A172 (cell line): ENCODE measurements around the gene HOXB3. TPM values are rescaled to one million over a fixed set of nuclear protein-coding genes. Genes with fewer than 3 reads are reported as not detected.

Experiments used
- DNase-seq: peaks from one replicate; pipeline ENCODE4 v3.0.0-alpha.2; 2015; ENCODE audit warnings: low spot score
- total RNA-seq: library from RNA; depleted of rRNA; stranded (reverse); fragments of >200 nt; shearing (Covaris generic); gene quantifications from 2 replicates; pipeline ENCODE4 v1.2.3, GENCODE V29; 2014

HOXB3 gene
- total RNA-seq, 1 experiment from 2014 or later, result 20.1 TPM

GRCh38 chr17:48569674-48570324 is 20.2 kb downstream of the HOXB3 start:
- DNase-seq, result no peak

GRCh38 chr17:48569240-48569582 is 20.8 kb downstream of the HOXB3 start:
- DNase-seq, result no peak

DNA sequence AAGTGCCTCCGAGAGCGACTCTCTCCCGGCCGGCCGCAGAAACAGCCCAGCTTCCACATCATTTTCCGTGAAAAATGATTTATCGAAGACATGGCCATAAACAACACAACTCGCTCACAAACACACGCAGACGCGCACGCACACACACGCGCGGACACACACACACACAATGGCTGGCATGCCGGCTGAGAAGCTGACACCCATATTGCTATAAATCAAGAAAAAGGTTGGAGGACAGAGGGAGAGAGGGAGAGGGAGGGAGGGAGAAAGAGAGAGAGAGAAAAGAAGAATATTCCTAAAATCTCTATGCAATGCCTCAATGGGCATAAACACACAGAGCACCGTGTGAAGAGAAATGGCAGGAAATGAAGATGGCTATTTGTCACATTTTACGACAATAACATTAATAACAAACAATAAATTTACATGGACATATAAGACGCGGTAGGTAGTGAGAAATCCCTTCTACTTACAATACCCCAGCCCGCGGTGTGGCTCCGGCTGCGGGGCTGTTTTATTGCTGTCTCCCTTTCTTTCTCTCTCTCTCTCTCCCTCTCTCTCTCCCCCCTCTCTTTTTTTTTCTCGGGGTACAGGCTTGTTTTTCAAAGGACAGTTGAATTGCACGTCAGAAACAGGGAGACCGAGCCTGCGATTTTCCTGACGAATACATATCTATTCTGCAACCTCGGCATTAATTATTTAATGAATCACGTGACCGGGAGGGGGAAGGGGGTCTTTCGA is 21.4 kb downstream of the HOXB3 start:
- DNase-seq, result no peak

DNA sequence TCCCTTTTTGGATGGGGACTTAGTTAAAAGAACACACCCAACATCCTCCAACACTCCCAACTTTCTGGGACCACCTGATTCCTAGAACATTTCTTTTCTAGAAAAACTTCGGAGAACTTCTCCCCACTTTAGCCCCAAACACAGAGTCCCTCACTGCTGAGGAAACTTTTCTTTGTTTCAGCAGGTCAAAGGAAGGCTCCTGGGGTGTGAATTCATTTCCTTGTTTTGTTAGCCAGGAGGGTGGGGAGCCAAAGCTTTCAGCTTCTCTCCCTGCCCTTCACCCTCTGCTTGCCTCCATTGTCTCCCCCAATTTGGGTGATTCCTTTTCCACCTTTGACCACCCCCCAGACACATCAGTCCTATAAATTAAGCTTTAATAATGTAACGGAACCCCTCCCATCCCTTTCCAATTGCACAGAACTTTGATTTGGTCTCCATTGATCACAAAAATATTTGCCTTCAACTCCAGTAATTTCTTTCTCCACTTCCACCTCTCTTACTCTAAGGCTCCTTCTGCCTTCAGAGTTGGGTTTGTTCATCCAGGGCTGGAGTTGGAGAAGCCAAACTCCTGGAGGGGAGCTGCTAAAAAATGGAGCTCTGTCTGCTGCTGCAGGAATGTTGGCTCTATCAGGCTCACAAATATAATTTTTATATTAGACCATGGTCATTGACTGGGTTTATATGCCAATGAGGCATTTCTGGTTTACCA is 22.2 kb downstream of the HOXB3 start:
- DNase-seq, result no peak

GRCh38 chr17:48567209-48567608 is 22.8 kb downstream of the HOXB3 start:
- DNase-seq, result no peak

- no peak for DNase-seq
These were observed 23.3 kb downstream of the HOXB3 start for GRCh38 chr17:48566717-48567116.

DNA sequence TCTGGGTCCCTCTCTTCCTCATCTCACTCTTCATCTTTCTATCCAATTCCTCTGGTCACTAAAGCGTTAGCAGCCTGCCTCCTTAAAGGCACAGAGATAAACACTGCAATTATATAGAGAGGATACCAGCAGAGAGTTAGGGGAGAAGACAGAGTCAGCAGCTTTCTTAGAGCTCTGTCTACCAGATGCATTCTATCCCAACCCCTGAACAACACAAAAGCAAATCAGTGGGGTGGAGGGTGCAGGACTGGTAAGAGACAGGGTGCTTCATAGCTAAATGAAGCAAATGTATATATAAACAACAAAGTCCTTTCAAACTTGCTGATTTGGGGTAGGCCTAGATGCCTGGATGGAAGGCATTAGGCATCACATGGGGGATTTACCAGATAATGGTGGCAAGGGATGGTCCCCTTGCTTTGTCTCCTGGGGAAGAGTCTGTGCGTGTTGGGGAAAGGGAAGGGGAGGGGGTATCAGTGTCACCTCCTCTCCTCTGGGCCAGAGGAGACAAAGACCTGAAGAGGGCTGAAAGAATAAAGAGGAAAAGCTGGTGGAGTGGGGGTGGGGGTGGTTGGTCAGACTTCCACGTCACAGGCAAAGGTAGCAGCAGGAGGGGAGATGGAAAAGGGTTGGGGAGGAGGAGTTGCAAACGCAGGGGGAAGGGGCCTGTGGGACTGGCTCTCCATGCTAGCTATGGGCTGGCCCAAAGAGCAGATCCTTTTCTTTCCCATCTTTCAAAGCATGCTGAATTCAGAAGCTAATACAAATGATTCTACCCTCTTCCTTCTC is 23.9 kb downstream of the HOXB3 start:
- no peak for DNase-seq

- DNase-seq, result no peak
These were observed 25.0 kb downstream of the HOXB3 start for GRCh38 chr17:48565022-48565554.

DNA sequence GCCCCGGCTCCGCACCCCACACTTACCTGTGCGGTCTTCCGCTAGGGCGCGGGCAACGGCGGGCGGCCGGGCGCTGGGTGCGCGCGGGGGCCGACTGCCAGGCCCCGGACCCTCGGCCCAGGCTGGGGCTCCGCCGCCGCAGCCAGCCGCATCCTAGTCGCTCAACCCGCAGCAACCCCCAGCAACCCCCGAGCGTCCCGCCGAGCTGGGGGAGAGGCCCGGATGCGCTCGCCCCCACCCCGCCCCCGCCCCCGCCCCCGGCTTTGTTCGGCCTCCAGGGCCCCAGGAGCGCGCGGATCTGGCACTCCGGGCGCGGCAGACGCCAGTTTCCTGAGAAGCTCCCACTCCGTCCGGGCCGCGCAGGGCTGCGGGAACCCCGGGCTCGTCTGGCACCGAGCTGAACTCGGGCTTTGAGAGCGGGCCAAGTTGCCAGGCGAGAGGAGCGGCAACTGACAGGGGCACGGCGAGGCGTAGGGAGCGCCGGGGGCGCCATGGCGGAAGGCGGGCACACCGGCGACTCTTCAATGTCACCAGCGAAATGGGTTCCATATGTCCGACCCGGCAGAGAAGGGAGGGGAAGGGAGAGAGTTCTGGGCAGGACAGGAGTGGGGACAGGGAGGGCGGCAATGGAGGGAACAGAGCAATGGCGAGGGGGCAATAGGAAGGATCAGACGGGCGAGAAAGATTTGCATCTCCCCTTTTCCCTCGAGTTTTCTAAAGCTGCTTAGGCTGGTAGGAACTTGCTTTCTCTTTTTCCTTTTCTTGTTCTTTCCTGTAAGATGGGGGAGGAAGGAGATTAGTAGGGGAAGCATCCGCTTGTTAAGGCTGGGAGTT is 25.6 kb downstream of the HOXB3 start:
- no peak for DNase-seq

GRCh38 chr17:48563867-48564187 is 26.2 kb downstream of the HOXB3 start:
- no peak for DNase-seq

DNA sequence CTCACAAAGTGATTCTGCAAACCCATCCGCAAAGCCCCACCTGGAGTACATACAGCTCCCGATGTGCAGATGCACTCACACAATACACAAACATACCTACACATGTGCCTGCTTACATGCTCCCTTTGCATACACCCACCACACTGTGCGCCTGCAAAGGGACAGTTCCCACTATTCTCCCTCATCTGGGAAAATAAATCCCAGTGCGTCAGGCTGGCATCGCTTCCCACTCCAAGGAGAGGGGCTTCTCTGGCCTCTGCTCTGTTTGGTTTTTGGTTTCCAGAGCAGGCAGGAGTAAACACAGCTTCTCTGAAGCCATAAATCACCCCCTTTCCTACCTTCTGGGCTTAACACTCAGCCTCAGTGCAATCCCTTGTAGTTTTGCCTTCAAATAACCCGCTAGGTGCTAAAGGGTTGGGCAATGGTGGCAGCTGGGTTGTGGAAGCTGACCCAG is 26.6 kb downstream of the HOXB3 start:
- no peak for DNase-seq

GRCh38 chr17:48562934-48563333 is 27.1 kb downstream of the HOXB3 start:
- DNase-seq, result no peak

GRCh38 chr17:48561884-48562810 is 27.9 kb downstream of the HOXB3 start:
- DNase-seq, result no peak

- DNase-seq, result no peak
These were observed 29.9 kb downstream of the HOXB3 start for GRCh38 chr17:48559840-48560817.

- DNase-seq, result no peak
These were observed 30.8 kb downstream of the HOXB3 start for GRCh38 chr17:48559122-48559839.

- DNase-seq, result no peak
These were observed 31.3 kb downstream of the HOXB3 start for GRCh38 chr17:48558831-48559121.

GRCh38 chr17:48558057-48558830 is 31.8 kb downstream of the HOXB3 start:
- DNase-seq, result no peak
